ENCODE data around the gene DCBLD1. TPM values are rescaled to one million over a fixed set of nuclear protein-coding genes. Genes with fewer than 3 reads are reported as not detected.

Gene DCBLD1
- total and polyA plus RNA-seq, 2 donors (not counting 3 experiments of a cell fraction or from before 2014, with no cell fraction given): 30.2 to 44.3 TPM

DNA sequence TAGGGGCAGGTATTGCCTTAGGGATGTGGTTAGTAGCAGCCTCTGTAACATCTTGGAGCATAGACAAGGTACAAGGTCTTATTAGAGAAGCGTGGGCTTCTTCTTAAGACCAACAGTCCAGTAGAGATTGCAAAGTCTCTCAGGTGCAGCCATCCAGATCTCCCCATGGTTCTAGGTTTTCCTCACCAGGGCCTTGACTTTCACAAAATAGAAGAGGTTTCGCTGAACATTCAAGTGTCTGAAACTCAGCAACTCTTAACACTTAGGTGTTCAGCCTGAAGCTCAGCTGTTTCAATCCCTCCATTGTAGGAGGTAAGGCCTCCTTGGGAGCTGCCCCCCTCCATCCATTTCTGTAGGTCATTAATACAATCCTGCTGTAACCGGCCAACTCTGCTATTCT is 75.5 kb downstream of the DCBLD1 start:
- DNase-seq (ENCODE audit: low read depth, low spot score) (no peak), FAIRE-seq (no peak)
- BruUV-seq (replicated peaks): no TSS peak
- no peak overlapping the region for H3K4me3 ChIP-seq (replicated peaks in 1 of 3; ENCODE audit: insufficient read depth in 1 of 3, low read depth in 1 of 3, low read length in 3 of 3)
- no peak overlapping the region for H3K4me2 ChIP-seq (ENCODE audit: insufficient read depth, low read length)
- TF ChIP-seq POLR2A (IDR thresholded peaks at IDR 0.05; ENCODE audit: low read depth, low read length): no peak
- no peak for TF ChIP-seq GATA2 (IDR thresholded peaks at IDR 0.05; ENCODE audit: insufficient read depth, insufficient read length, low read depth, low read length)
- no peak for TF ChIP-seq MYC (IDR thresholded peaks at IDR 0.05; ENCODE audit: low read depth, low read length)
- no peak overlapping the region for H3K9ac ChIP-seq (replicated peaks; ENCODE audit: extremely low read depth, insufficient read depth, low read length)
- intact Hi-C loops (cut with micrococcal nuclease) (loop anchor here (2.0 kb wide), 3 partner anchors 45 to 211 kb away; partner anchors contain the start of gene GOPC), dilution Hi-C loops (cut with MboI; ENCODE audit: extremely low pct_ligation_motif_present, low sequenced_read_pairs) (no loop called here)
- H3K4me1 ChIP-seq (ENCODE audit: control insufficient read depth, extremely low read depth, insufficient read depth, low read length): peaks cover 22% of the 10 kb centered on the region
- no peaks in the 10 kb centered on the region for H3K79me2 ChIP-seq (ENCODE audit: control insufficient read depth, insufficient read depth, low read length)
- no peak overlapping the region for H2AFZ ChIP-seq (ENCODE audit: low read depth, low read length)
- CTCF ChIA-PET: interaction anchor here (0.5 to 14.9 kb wide), 6 partner anchors 9 to 112 kb away, joined by 3 to 333 read pairs (median 6); no protein-coding TSS in a partner anchor
- no peaks in the 10 kb centered on the region for H4K20me1 ChIP-seq (replicated peaks; ENCODE audit: control insufficient read depth, extremely low read depth, insufficient read depth, low read length)
- POLR2A ChIA-PET: no interaction called here
- H3K9me3 ChIP-seq (replicated peaks; ENCODE audit: control insufficient read depth, insufficient read depth, low read length): no peaks in the 10 kb centered on the region
- no peaks in the 10 kb centered on the region for H3K27me3 ChIP-seq (ENCODE audit: control insufficient read depth in 2 of 2, insufficient read depth in 2 of 2, low read length in 2 of 2)
- H3K27ac ChIP-seq (ENCODE audit: insufficient read depth, low read depth, low read length): no peak overlapping the region
- H3K36me3 ChIP-seq (ENCODE audit: control insufficient read depth in 2 of 2, extremely low read depth in 1 of 2, insufficient read depth in 2 of 2, low read length in 2 of 2): peaks cover 0 to 6% of the 10 kb centered on the region in 2 experiments
- H3K9me1 ChIP-seq (replicated peaks; ENCODE audit: control insufficient read depth, extremely low read depth, insufficient read depth, low read length): no peaks in the 10 kb centered on the region

DNA sequence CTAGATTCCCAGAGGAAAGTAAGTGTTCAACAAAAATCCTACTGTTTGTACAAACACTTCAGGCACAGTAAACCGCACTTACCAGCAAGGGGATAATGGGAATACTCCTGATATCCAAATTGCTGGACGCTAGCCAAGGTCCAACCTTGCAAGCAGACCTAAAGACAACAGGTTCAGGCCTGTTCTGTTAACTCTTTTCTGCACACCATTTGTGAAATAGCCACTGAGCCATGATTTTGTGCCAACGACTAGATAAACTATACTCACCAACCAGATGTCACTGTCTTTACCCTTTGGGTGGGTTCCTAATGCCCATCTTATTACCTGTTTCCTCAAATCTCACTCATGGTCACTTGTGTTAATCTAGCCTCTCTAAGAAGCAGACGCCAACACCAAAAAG is 76.3 kb downstream of the DCBLD1 start:
- H3K36me3 ChIP-seq (ENCODE audit: control insufficient read depth in 2 of 2, extremely low read depth in 1 of 2, insufficient read depth in 2 of 2, low read length in 2 of 2): peaks cover 0 to 6% of the 10 kb centered on the region in 2 experiments
- ChIA-PET POLR2A (no interaction called here), CTCF (interaction anchor here (1.1 to 14.9 kb wide), 4 partner anchors 10 to 108 kb away, joined by 4 to 333 read pairs (median 10); no protein-coding TSS in a partner anchor)
- intact Hi-C loops (cut with micrococcal nuclease) (no loop called here), dilution Hi-C loops (cut with MboI; ENCODE audit: extremely low pct_ligation_motif_present, low sequenced_read_pairs) (no loop called here)
- TF ChIP-seq EZH2 (IDR thresholded peaks at IDR 0.05; ENCODE audit: borderline replicate concordance, low read depth, low read length, severe bottlenecking) (no peak), POLR2A (IDR thresholded peaks at IDR 0.05; ENCODE audit: low read depth, low read length) (no peak), JUN (IDR thresholded peaks at IDR 0.05; ENCODE audit: borderline replicate concordance, insufficient read depth, insufficient read length, low read depth) (no peak), FOS (IDR thresholded peaks at IDR 0.05; ENCODE audit: borderline replicate concordance, insufficient read depth, low read length) (no peak), POLR2AphosphoS5 (IDR thresholded peaks at IDR 0.05; ENCODE audit: insufficient read depth, low read depth, low read length) (no peak), GATA2 (IDR thresholded peaks at IDR 0.05; ENCODE audit: insufficient read depth, insufficient read length, low read depth, low read length) (no peak), MAX (IDR thresholded peaks at IDR 0.05; ENCODE audit: insufficient read depth, insufficient read length) (no peak), MYC (IDR thresholded peaks at IDR 0.05; ENCODE audit: low read depth, low read length) (no peak)
- TF ChIP-seq, protein P1, sequence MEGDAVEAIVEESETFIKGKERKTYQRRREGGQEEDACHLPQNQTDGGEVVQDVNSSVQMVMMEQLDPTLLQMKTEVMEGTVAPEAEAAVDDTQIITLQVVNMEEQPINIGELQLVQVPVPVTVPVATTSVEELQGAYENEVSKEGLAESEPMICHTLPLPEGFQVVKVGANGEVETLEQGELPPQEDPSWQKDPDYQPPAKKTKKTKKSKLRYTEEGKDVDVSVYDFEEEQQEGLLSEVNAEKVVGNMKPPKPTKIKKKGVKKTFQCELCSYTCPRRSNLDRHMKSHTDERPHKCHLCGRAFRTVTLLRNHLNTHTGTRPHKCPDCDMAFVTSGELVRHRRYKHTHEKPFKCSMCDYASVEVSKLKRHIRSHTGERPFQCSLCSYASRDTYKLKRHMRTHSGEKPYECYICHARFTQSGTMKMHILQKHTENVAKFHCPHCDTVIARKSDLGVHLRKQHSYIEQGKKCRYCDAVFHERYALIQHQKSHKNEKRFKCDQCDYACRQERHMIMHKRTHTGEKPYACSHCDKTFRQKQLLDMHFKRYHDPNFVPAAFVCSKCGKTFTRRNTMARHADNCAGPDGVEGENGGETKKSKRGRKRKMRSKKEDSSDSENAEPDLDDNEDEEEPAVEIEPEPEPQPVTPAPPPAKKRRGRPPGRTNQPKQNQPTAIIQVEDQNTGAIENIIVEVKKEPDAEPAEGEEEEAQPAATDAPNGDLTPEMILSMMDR (IDR thresholded peaks at IDR 0.05; ENCODE audit: extremely low read depth in 1 of 2, insufficient read depth in 1 of 2, low read depth in 1 of 2, low read length in 2 of 2): no peak
- H3K4me3 ChIP-seq (replicated peaks in 1 of 3; ENCODE audit: insufficient read depth in 1 of 3, low read depth in 1 of 3, low read length in 3 of 3): no peak overlapping the region
- no peaks in the 10 kb centered on the region for H3K9me3 ChIP-seq (replicated peaks; ENCODE audit: control insufficient read depth, insufficient read depth, low read length)
- H4K20me1 ChIP-seq (replicated peaks; ENCODE audit: control insufficient read depth, extremely low read depth, insufficient read depth, low read length): no peaks in the 10 kb centered on the region
- FAIRE-seq: no peak
- no TSS peak for BruUV-seq (replicated peaks)
- H3K27me3 ChIP-seq (ENCODE audit: control insufficient read depth in 2 of 2, insufficient read depth in 2 of 2, low read length in 2 of 2): no peaks in the 10 kb centered on the region
- peaks cover 13% of the 10 kb centered on the region for H3K4me1 ChIP-seq (ENCODE audit: control insufficient read depth, extremely low read depth, insufficient read depth, low read length)
- no peaks in the 10 kb centered on the region for H3K9me1 ChIP-seq (replicated peaks; ENCODE audit: control insufficient read depth, extremely low read depth, insufficient read depth, low read length)
- no peak for DNase-seq (ENCODE audit: low read depth, low spot score)
- no peak overlapping the region for H2AFZ ChIP-seq (ENCODE audit: low read depth, low read length)
- no peak overlapping the region for H3K9ac ChIP-seq (replicated peaks; ENCODE audit: extremely low read depth, insufficient read depth, low read length)
- no peak overlapping the region for H3K27ac ChIP-seq (ENCODE audit: insufficient read depth, low read depth, low read length)
- no peak overlapping the region for H3K4me2 ChIP-seq (ENCODE audit: insufficient read depth, low read length)
- H3K79me2 ChIP-seq (ENCODE audit: control insufficient read depth, insufficient read depth, low read length): no peaks in the 10 kb centered on the region

Data from endothelial cell of umbilical vein (primary cell).